ENCODE data around the gene BMP6.

Gene BMP6

DNA sequence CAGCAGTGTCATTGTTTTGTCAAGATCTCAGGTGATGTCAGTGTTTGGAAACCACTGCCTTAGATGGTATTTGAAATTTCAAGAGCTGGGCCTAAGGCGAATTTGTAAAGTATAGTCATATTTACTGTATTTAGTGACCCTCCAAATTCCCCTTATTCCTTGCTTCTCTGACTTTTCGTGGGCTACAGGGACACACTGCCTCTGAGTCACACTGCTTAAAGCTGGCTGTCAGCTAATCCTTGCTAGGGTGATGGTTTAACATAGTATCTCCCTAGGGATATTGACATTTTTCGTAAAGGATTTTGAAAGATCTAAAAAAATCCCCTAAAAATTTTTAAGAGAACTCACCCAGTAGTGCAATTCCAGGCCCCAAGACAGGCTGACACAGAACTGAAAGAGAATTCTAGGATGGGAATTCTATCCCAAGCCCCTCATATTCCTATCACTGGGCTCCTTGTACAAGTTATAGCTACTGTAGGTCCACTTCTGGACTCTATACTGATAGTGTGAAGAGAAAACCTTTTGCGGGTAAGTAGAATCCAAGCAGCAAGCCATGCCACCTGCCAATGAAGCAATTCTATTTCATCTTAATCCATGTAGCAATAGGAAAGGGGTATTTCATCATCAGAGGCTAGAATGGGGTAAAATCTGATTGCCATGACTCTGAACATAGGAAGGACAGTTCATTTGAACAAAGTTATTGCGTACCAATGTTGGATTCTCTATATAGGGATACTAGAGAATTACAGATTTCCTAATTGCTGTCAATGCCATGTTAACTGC, 4.3 kb downstream of the BMP6 start:
- TF ChIP-seq CTCF (IDR thresholded peaks at IDR 0.05; ENCODE audit: control insufficient read depth, insufficient read depth, low read depth, low read length, missing control alignments) = no peak
- H3K4me3 ChIP-seq (ENCODE audit: control insufficient read depth, low read depth, low read length) = no peak overlapping the region
- DNase-seq (ENCODE audit: low read depth) = no peak

DNA sequence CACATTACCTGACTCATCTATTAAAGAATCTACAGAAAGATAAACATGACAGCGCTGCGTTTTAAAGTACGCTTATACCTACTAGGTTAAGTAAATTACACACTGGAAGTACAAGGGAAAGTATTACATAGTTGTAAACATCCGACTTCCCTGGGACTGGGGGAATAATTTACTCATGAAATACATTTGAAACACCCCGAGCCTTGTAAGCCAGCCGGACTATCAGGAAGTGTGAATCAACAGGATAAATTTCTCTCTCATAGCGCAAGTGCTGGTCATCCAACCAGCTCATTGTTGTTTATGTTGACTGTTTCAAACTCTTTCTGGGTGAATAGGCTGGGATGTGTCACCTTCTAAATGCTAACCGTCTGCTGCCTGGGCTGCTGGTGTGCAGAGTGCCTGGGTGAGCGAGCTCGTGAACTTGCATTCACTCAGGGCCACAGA, 4.9 kb downstream of the BMP6 start:
- DNase-seq (ENCODE audit: low read depth) = peak; percentile 56
- TF ChIP-seq CTCF (IDR thresholded peaks at IDR 0.05; ENCODE audit: control insufficient read depth, insufficient read depth, low read depth, low read length, missing control alignments) = no peak
- H3K4me3 ChIP-seq (ENCODE audit: control insufficient read depth, low read depth, low read length) = no peak overlapping the region

DNA sequence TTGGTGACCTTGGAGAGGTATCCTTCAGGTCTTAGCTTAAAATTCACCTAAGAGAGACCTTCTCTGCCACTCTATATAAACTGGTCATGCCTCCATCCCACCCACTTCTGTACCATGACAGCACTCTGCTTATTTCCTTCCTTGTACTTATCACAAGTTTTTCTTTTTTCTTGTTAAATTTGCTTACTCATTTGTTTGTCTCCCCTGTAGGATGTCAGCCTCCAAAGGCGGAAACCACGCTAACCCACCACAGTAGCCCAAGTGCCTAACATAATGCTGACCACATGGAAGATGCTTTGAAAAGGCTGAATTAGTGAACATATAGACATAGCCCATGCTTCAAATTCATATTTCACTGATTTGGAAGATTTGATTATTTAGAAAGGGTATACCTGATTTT, 5.4 kb downstream of the BMP6 start:
- TF ChIP-seq CTCF (IDR thresholded peaks at IDR 0.05; ENCODE audit: control insufficient read depth, insufficient read depth, low read depth, low read length, missing control alignments) = no peak
- no peak overlapping the region for H3K4me3 ChIP-seq (ENCODE audit: control insufficient read depth, low read depth, low read length)

GRCh38 chr6:7732228-7732627, 6.3 kb downstream of the BMP6 start:
- no peak for DNase-seq (ENCODE audit: low read depth)
- H3K4me3 ChIP-seq (ENCODE audit: control insufficient read depth, low read depth, low read length) = no peak overlapping the region
- no peak for TF ChIP-seq CTCF (IDR thresholded peaks at IDR 0.05; ENCODE audit: control insufficient read depth, insufficient read depth, low read depth, low read length, missing control alignments)

More for the DNA sequence above, 5.4 kb downstream of the BMP6 start:
- DNase-seq (ENCODE audit: low read depth) = no peak

GRCh38 chr6:7734707-7735383, 8.9 kb downstream of the BMP6 start:
- H3K4me3 ChIP-seq (ENCODE audit: control insufficient read depth, low read depth, low read length) = no peak overlapping the region
- DNase-seq (ENCODE audit: low read depth) = no peak
- no peak for TF ChIP-seq CTCF (IDR thresholded peaks at IDR 0.05; ENCODE audit: control insufficient read depth, insufficient read depth, low read depth, low read length, missing control alignments)

GRCh38 chr6:7737106-7737505, 11.2 kb downstream of the BMP6 start:
- no peak for DNase-seq (ENCODE audit: low read depth)
- no peak for TF ChIP-seq CTCF (IDR thresholded peaks at IDR 0.05; ENCODE audit: control insufficient read depth, insufficient read depth, low read depth, low read length, missing control alignments)
- no peak overlapping the region for H3K4me3 ChIP-seq (ENCODE audit: control insufficient read depth, low read depth, low read length)

Measured in AG09309 (cell line).